G401 (cell line): ENCODE data around the gene DOCK8. TPM values are rescaled to one million over a fixed set of nuclear protein-coding genes. Genes with fewer than 3 reads are reported as not detected.

ENCODE experiments used
- DNase-seq: peaks from one replicate; pipeline ENCODE4 v3.0.0-alpha.2; 2015; ENCODE audit warnings: low spot score
- in situ Hi-C: cut with HindIII; loops from 2 replicates; pipeline ENCODE4 v1.10.0; 2016; ENCODE audit warnings: low sequenced_read_pairs, mixed read lengths
- total RNA-seq: library from RNA; depleted of rRNA; stranded (reverse); fragments of >200 nt; shearing (Covaris generic); gene quantifications from 2 replicates; pipeline ENCODE4 v1.2.3, GENCODE V29; 2014

Gene DOCK8
- total RNA-seq, 1 experiment from 2014 or later, result not detected

DNA sequence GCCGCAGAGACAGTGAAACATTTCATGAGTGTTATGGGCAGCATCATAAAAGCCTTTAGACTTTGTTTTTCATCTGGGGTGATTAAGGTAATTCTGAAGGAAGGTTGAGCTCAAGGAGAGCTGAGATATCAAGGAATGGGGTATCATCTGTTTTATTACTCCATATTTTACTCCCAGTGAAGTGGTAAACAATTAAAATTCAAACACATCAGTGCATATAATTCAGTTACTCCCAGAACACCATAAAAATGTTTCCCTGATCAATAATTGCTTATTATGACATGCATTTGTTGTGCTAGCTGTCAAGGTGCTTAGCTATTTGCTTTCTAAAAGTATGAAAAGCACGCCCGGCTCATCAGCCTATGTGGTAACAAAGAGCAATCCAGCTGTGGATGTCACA lies 81.7 kb downstream of the DOCK8 start:
- no peak for DNase-seq
- in situ Hi-C loops, result no loop called here

DNA sequence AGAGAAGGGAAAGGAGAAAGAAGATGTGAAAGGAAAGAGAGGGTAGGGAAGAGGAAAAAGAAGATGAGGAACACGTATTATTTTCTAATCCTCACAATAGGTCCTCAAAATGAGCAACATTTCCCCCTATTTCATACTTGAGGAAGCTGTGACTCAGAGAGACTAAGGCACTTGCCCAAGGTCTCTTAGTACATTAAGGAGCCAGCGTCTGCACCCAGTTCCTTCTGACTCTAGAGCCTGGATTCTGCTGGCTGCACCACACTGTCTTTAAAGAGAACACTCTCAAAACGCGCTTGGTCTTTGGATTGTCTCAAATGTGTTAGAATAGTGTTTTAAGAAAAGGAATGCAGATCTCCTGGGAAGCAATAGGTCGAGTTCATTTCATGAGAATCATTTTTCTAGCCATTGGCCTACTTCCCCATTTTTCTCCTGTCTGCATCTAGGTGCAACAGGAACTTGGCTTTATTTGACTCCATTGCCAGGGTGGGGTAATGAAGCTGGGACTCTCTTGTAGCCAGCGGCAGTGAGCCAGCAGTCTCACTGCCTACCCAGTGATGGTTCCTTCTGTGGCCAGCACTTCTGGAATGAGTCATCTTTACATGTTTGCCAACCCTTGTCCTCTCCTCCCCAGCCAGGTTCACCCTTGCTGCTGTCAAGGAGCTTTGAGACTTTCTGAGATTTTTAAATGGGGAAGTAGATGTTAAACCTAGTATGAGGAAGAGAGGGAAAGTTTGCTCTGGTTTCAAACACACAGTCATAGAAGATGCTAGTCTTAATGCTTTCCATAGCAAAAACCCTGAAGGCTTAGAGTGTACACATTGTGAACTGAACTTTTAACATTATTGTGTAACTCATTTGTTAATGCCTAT lies 82.7 kb downstream of the DOCK8 start:
- in situ Hi-C loops, result no loop called here
- peak; percentile 2 for DNase-seq

DNA sequence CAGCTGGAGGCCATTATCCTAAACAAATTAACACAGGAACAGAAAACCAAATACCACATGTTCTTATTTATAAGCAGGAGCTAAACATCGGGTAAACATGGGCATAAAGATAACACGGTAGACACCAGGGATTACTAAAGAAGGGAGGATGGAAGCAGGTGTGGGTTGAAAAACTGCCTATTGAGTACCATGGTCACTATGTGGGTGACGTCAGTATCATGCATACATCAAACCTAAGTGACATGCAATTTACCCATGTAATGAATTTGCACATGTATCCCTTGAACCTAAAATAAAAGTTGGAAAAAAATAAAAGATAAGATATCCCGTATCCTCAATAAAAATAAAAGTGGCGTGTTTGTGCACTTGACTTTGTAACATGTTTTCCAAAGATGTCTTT lies 88.8 kb downstream of the DOCK8 start:
- in situ Hi-C loops, result no loop called here
- no peak for DNase-seq

DNA sequence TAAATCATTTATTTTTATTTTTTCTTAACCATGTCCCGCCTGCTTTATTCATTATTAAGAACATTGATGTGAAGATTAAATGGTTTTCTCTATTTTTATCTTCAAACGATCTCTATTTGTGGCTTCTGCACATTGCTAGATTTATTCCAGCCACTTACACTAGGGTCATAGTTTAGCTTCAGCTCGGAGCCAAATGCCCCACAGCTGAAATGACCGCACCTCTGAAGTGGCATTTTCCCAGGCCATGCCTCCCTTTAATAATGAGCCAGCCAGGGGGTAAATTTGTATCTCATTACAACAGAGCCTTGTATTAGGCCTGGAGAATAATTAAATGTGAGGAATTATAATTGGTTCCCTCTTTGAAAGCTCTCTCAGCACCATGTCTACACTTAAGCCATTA lies 89.4 kb downstream of the DOCK8 start:
- in situ Hi-C loops, result no loop called here

DNA sequence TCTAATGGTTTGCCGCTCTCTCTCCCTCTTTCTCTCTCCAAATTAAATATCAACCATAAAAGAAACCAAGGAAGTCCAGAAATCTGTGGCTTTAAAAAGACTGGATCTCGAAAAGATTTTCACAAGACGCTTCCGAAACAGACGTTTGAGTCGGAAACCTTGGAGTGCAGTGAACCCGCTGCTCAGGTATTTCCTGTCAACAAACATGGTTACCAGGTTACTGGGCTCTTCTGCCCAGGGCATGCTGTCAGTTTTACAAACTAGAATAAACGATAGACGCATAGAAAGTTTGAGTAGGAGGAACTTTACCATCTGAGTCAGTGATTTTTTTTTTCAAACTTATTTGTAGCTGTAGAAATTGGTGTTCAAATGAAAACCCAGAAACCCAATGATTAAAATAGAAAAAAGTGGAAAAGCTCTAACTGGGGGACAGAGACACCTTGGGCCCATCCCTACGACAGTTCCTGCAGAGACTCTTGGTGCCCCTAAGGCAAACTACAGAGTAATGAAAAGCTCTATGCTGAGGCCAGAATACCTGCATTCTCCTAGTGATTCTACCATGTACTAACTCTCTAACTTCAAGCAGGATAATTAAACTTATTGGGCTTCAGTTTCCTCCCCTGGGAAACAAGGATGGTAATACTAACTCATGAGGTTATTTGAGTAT lies 90.0 kb downstream of the DOCK8 start:
- in situ Hi-C loops, result no loop called here
- DNase-seq, result no peak

More for the DNA sequence above, 89.4 kb downstream of the DOCK8 start:
- no peak for DNase-seq

DNA sequence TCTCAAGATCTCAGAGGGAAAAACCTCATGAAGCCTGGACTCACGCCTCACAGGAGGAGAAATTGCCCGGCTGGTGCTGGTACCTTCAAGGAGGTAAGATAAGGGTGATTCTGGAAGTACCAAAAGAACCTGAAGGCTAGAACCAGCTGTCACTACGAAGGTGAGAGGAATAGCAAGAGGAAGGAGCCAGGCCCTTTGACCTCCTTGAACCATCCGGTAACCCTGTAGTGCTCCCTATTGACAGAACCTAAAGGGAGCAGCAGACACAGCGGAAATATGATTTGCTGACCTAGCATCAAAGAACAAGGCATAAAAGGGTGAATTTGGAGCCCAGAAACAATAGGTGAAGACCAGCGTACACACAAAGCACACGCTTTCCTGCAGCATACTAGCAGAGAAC lies 92.2 kb downstream of the DOCK8 start:
- no peak for DNase-seq
- in situ Hi-C loops, result no loop called here

DNA sequence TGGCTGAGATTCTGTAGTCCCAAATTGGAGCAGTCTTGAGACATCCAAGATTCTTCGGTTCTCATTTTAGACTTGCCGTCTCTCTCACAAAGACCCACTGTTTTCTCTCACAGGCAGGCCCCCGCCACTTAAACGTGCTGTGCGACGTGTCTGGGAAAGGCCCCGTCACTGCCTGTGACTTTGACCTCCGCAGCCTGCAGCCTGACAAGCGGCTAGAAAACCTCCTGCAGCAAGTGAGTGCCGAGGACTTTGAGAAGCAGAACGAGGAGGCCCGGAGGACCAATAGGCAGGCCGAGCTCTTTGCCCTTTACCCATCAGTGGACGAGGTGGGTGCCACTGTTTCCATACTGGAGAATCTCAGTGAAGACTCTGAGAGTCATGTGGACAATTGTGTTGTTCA lies 97.2 kb downstream of the DOCK8 start:
- in situ Hi-C loops, result no loop called here
- DNase-seq, result no peak

DNA sequence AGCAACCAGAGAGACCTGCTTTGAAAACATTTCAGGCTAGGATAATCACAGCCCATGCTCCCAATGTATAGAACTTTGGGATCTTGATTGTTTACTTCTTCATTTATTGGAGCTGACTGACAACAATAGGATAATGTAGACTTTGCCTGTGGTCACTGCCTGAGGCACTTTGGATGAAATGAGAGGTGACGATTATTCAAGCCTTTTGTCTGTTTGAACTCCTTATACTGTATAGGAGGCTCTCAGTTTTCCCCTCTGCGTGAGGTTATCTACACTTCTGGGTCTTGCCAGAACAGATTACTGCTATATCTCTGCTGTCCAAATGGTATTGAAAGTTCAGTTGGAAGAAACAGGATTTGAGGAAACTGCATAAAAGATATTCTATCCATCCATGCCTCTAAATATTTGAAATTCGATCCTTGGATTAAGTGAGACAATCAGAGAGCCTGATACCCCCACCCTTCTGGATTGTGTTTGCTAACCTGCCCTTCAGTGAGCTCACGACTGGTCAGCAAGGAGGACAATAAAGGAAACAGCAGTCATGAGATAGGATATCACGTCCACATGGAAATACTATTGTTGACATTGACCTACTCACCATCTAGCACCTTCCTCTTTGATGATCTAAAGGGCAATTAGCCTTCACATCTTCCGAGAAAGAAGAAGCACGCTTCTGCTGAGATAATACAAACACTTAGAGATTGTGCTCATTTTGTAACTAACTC lies 98.1 kb downstream of the DOCK8 start:
- no peak for DNase-seq
- in situ Hi-C loops, result no loop called here

DNA sequence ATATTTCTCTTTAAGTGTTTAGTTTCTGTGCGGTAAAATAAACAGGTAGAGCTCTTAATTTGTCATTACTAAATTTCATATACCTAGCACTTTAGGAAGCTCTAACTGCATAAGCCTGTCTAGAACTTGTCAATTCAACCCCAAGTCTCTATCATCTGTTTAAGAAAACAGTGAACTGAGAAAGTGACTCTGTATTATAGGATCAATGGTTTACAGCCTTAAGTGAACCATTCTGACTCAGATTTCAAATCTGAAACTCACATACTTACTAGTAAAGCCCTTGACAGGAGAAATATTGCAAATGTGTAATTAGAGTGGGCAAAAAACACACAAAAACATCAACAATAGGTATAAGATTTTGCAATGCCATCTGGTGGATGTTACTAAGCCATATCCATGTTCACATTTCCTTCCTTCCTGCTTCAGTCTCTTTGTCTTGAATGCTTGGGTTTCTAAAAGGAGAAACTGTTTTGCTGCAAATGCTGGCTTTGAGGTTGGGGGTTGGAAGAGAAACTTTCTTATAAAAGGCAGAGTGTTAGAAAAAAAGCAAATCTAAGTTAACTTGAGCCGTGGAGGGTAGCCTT lies 101.8 kb downstream of the DOCK8 start:
- no peak for DNase-seq
- in situ Hi-C loops, result no loop called here

DNA sequence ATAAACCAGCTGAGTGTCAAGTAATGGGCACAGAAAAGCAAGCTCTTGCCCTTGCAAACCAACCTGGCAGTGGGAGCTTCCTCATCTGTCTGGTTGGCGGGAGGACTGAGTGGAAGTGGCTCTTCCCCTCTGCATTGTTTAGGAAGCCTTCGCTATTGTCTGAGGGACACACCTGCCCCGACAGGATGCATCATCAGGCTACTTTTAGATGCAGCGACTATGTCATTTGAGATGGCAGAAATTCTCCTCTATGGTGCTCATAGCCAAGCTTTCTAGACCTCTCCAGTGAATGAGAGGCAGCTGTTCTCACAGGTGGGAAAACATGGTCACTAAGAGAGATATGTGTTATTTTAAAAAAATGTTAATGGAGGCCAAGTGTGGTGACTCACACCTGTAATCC lies 104.0 kb downstream of the DOCK8 start:
- DNase-seq, result no peak
- in situ Hi-C loops, result no loop called here

DNA sequence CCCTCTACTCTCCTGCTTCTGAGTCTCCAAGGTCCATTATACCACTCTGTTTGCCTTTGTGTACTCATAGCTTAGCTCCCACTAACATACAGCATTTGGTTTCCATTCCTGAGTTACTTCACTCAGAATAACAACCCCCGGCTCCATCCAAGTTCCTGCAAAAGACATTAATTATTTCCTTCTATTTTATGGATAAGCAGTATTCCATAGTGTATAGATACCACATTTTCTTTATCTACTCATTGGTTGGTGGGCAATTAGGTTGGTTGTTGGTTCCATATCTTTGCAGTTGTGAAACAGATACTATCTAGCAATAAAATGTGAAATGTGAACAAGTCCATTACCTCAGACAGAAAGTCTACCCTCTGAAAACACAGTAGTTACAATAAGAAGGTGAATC lies 110.3 kb downstream of the DOCK8 start:
- in situ Hi-C loops, result no loop called here
- no peak for DNase-seq

DNA sequence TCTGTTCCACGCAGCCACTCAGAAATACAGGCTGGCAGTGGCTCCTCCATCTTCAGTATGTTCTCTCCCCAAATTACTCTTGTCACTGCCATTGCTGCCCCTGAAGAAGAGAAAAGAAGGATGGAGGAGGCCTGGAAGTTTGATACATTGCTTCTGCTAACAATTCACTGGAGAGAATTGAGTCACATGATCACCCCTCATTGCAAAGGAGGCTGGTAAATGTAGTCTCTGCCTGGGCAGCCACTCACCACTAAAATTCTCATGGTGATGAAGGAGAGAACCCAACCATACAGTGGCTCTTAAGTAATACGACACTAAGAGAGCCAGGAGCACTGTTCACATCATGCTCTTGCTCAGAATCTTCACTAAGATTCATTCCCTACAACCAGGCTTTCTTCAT lies 112.0 kb downstream of the DOCK8 start:
- in situ Hi-C loops, result no loop called here
- no peak for DNase-seq

DNA sequence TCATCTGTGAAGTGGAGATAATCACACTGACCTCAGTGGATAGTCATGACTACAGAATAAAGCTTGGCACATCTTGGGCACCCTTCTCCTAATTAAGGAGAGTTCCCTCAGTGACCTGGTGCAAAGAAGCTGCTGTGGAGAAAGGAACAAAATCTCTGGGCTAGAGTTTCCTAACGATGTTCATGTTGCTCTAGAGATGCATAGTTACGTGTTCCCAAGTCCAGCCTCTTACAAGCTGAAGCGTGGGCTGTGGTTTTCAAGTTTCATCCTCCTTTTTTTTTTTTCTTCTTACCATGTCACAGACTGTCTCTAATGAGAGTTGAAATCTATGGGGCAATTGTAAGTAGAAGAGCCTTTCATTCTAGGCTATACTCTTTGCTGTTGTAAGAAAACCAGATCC lies 113.8 kb downstream of the DOCK8 start:
- no peak for DNase-seq

DNA sequence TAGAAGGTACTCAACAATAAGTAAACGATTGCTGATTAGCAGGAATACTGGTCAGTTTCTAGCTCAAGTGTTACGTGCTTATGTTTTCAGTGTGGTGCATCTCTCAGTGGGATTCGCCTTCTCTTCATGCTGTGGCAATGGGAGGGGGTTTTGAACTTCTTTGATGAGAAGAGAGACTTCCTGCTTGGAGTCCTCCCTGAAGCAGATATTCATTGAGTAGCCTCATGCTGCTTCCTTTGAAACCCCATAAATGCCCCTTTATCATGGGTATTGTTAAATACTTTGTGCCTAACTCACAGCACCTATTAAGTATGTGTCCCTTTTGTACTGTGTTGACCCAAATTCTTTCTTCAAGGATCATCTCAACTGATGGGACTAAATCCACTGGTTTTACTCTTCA lies 116.5 kb downstream of the DOCK8 start:
- in situ Hi-C loops, result no loop called here
- DNase-seq, result no peak

More for the DNA sequence above, 113.8 kb downstream of the DOCK8 start:
- in situ Hi-C loops, result no loop called here

DNA sequence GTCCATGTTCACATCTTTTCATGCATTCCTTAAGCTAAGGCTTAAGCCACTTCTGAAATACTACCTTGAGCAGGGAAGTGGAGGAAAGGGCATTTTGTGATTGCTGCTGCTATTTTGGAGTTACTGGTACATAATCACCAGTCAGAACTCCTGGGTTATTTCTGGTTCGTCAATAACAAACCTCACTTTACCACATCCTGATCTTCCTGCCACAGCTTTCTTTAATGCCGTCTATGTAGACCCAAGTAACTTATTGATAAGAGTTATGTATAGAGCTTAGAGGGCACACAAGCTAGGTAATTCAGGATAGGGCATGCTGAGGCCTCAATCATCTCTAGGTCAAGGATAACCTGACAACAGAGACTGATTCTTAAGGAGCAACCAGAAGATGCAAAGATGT lies 120.7 kb downstream of the DOCK8 start:
- in situ Hi-C loops, result no loop called here
- no peak for DNase-seq

DNA sequence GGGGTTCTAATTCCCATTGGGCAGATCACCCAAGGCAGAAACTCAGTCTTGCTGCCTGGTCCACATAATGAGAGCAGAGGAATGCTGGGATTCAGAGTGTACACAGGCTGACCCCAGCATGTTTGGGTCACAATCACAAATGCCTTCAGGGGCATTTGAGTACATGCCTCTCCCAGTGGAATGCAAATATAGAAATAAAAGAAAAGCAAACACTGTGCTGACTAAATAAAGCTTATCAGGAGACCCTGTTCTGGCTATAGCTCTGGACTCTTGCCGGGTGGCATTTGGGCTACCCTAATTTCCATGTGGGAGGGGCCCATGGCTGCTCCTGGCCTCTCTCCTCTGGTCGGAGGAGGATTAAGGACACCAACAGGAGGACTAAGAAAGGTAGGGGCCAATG lies 121.4 kb downstream of the DOCK8 start:
- no peak for DNase-seq

DNA sequence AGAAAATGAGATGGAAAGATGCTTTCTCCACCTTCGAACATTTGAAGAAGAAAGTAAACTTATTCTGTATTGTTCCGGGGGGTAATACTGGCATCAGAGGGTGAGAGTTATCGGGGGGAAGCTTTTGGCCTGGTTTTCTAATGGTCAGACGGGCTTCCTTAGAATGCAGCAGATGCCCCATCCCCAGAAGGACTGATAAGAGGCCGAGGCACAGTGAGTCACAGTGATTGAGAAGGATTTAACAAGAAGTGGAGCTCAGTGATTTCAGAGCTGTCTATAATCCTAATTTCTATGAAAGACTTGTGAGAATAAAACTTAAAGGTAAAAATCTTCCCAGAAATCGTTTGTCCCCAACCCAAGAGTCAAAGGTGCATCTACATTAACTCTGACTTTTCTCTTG lies 123.9 kb downstream of the DOCK8 start:
- in situ Hi-C loops, result no loop called here
- DNase-seq, result no peak

More for the DNA sequence above, 121.4 kb downstream of the DOCK8 start:
- in situ Hi-C loops, result no loop called here

DNA sequence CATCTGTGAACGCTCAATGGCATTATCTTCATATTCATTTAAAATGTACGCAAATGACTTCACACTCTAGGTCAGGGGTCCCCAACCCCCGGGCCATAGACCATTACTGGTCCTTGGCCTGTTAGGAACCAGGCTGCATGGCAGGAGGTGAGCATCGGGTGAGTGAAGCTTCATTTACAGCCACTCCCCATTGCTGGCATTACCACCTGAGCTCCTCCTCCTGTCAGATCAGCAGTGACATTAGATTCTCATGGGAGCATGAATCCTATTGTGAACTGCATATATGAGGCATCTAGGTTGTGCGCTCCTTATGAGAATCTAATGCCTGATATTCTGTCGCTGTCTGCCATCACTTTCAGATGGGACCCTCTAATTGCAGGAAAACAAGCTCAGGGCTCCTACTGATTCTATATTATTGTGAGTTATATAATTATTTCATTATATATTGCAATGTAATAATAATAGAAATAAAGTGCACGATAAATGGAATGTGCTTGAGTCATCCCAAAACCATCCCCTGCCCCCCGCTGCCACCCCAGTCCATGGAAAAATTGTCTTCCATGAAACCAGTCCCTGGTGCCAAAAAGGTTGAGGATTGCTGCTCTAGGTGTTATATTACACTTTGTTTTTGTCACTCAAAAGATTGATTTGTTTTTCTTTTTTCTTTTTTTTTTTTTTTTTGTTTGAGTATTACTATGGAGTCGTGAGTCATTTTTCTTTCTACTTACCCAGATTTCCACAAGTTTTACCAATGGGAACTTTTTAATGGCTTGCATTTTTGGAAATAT lies 127.2 kb downstream of the DOCK8 start:
- in situ Hi-C loops, result no loop called here
- no peak for DNase-seq

DNA sequence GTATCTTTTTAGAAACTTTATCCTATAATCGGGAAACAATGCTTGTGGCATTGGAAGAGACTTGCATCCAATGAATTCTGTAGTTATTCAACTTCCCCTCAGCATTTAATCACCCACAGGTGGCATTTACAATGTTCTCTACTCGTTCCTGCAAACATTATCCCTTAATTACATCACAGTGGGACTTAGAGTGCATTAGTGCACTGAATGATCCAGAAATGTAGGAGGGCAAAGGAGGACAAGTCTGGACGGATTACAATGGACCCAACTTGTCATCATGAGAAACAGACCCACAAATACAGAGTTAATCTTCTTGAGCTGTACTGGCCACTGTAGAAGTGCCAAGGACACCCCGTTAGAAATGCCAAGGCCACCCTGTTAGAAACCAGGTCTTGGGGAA lies 129.1 kb downstream of the DOCK8 start:
- no peak for DNase-seq
- in situ Hi-C loops, result no loop called here
